HepG2 (cell line): ENCODE measurements around the gene ARHGAP12. TPM values are rescaled to one million over a fixed set of nuclear protein-coding genes. Genes with fewer than 3 reads are reported as not detected.

ENCODE experiments used
- GPN1 ChIP-seq: sonication (generic); formaldehyde crosslinking; IDR thresholded peaks from 2 replicates; pipeline ENCODE4 v1.5.1; 2020; ENCODE audit warnings: missing genetic modification reagents, borderline replicate concordance
- HNRNPK ChIP-seq: fragments of 200-400 bp; formaldehyde crosslinking; IDR thresholded peaks from 2 replicates; pipeline ENCODE4 v1.6.1; 2018; ENCODE audit warnings: low read length, low read depth, moderate library complexity, mild to moderate bottlenecking; ENCODE audit not compliant: poor library complexity, severe bottlenecking
- RFXANK ChIP-seq: IDR thresholded peaks from 2 replicates; pipeline ENCODE4 v1.6.1; 2016
- SNAPC4 ChIP-seq: sonication (generic); formaldehyde crosslinking; IDR thresholded peaks from 2 replicates; pipeline ENCODE4 v1.4.0; 2020; ENCODE audit warnings: mild to moderate bottlenecking, missing genetic modification reagents
- ZFP82 ChIP-seq: sonication (generic); formaldehyde crosslinking; IDR thresholded peaks from 2 replicates; pipeline ENCODE4 v1.5.1; 2020; ENCODE audit warnings: mild to moderate bottlenecking, missing genetic modification reagents, borderline replicate concordance
- ZHX1 ChIP-seq: sonication (generic); formaldehyde crosslinking; IDR thresholded peaks from 2 replicates; pipeline ENCODE4 v1.8.1; 2022; ENCODE audit warnings: low read depth, mild to moderate bottlenecking, missing genetic modification reagents
- ZNF556 ChIP-seq: sonication (generic); formaldehyde crosslinking; IDR thresholded peaks from 2 replicates; pipeline ENCODE4 v1.4.0; 2020; ENCODE audit warnings: mild to moderate bottlenecking, missing genetic modification reagents, borderline replicate concordance
- ZNF704 ChIP-seq: sonication (generic); formaldehyde crosslinking; IDR thresholded peaks from 2 replicates; pipeline ENCODE4 v1.8.1; 2023; ENCODE audit warnings: mild to moderate bottlenecking, inconsistent platforms, moderate library complexity, missing genetic modification reagents, borderline replicate concordance
- ZNF841 ChIP-seq: sonication (generic); formaldehyde crosslinking; IDR thresholded peaks from 2 replicates; pipeline ENCODE4 v1.8.1; 2023; ENCODE audit warnings: missing genetic modification reagents, borderline replicate concordance
- polyA plus RNA-seq, 8 experiments: library from polyadenylated mRNA; depleted of rRNA in 3 of 8; stranded (reverse) in 7 of 8; unstranded in 1 of 8; fragments of >200 nt; fragmentation: Illumina TruSeq in 4 of 8; extraction: Trizol in 4 of 8; gene quantifications; 2 replicates each; pipeline versions ENCODE4 v1.2.1 to v1.2.3, GENCODE V29; 2011 to 2016; ENCODE audit warnings: low read depth in 4 of 8, missing spikeins in 1 of 8, mixed read lengths in 1 of 8; ENCODE audit not compliant: insufficient read depth in 1 of 8
- total RNA-seq, 5 experiments: library from RNA; depleted of rRNA; stranded (reverse); fragments of >200 nt; fragmentation: Illumina TruSeq; extraction: Trizol; gene quantifications; 2 replicates each; pipeline ENCODE4 v1.2.3, GENCODE V29; 2016; ENCODE audit warnings: low read depth in 1 of 5

Gene ARHGAP12
- total and polyA plus RNA-seq, 2 of the 13 experiments (the other 11 are each of a cell fraction or from before 2014, with no cell fraction given): 25.0 to 54.6 TPM

- 0 out of 2 replicates have a peak, but pooled peaks have one; percentile 9 for TF ChIP-seq ZHX1
- no peak for TF ChIP-seq RFXANK (CRISPR knock-in tag)
- TF ChIP-seq HNRNPK: no peak
- peak; percentile 10; the same call in 1 of the 2 replicates for TF ChIP-seq ZFP82 (CRISPR knock-in tag)
- no peak for TF ChIP-seq ZNF841 (CRISPR knock-in tag)
- TF ChIP-seq ZNF704 (CRISPR knock-in tag): no peak
- TF ChIP-seq SNAPC4 (CRISPR knock-in tag): no peak
- TF ChIP-seq ZNF556 (CRISPR knock-in tag): no peak
- no peak for TF ChIP-seq GPN1 (CRISPR knock-in tag)
Observed at GRCh38 chr10:31927565-31927883, 1.1 kb downstream of the ARHGAP12 start (continued).
